Islet of Langerhans (tissue), 1 donor: ENCODE measurements around the gene DPCD.

Experiments used
- FAIRE-seq: peaks from one replicate; lab custom pipeline; 2011; peaks lifted over from hg19 to GRCh38; lab: Jason Lieb, UNC

The DPCD gene

GRCh38 chr10:101567165-101568006 lies 20.7 kb upstream of the DPCD start:
- no peak for FAIRE-seq

GRCh38 chr10:101568054-101568745 lies 19.9 kb upstream of the DPCD start:
- no peak for FAIRE-seq

DNA sequence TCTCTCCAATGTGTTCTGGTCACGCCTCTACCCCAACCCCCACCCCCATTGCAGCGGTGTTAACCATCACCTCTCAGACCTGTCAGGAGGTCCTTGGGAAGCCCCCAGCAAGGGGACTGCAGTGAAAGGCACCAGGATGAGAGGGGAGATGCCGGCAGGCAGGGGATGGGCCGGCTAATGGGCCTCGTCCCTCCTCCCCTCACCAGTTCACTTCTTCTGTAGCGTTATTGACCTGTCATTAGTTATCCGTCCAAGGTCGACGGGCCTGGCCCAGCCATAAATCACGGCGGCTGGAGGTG lies 18.8 kb upstream of the DPCD start:
- FAIRE-seq, result no peak

GRCh38 chr10:101569622-101570427 lies 18.3 kb upstream of the DPCD start:
- FAIRE-seq, result no peak

GRCh38 chr10:101570428-101571270 lies 17.5 kb upstream of the DPCD start:
- no peak for FAIRE-seq

- FAIRE-seq, result no peak
Measured at GRCh38 chr10:101571271-101571925, 16.7 kb upstream of the DPCD start.

- FAIRE-seq, result no peak
Measured at GRCh38 chr10:101572126-101572525, 16.0 kb upstream of the DPCD start.

DNA sequence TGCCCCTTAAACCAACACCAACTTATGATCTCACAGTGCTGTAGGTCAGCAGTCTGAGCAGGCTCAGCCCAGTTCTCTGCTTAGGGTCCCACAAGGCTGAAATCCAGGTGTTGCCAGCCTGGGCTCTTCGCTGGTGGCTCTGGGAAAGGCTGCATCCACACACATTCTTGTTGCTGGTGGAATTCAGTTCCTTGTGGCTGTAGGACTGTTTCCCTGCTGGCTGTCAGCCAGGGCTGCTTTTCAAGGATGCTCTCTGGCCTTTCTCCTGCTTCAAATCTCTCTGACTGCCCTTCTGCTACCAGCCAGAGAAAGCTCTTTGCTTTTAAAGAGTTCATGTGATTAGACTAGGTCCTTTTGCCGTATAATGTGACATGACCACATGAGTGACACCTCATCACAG lies 15.3 kb upstream of the DPCD start:
- FAIRE-seq, result no peak

DNA sequence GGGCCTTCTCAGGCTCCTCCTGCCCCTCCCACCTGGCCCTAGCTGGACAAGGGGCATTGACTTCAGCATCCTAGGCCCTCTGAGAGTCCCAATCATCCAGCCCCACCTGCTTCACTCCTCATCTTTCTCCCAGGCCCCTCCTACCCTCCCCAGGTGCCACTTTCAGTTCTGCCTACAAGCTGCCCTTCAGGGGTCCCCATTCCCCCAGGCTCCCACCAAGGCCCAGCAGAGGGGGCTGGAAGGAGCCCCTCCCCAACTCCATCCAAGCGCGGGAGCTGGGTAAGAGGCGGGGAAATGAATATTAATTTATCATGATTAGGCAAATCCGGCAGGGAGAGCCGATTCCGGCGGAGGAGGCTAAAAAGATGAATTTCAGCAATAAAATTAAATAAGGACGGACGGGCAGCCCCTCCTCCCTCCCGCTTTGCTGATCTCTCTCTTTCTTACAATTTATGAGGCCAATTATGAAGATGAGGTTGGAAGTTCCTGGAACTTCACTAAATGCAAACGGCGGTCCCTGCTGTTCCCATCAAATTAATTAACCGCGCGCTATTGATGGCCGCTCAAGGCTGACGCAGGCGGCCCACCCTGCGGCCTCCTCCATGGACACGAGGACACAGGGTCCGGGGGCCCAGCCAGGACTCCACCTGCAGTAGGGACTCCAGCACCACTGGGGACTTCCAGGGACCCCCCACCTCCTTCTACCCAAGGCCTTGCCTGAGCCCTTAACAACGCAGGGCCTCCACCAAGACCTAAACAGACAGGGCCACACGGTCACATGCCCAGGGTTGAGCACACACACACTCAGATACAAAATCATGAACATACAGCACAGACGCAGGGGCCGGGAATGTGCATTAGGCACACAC lies 14.0 kb upstream of the DPCD start:
- FAIRE-seq, result no peak

- no peak for FAIRE-seq
Measured at GRCh38 chr10:101575091-101575490, 13.0 kb upstream of the DPCD start.

GRCh38 chr10:101575580-101576210 lies 12.4 kb upstream of the DPCD start:
- no peak for FAIRE-seq

DNA sequence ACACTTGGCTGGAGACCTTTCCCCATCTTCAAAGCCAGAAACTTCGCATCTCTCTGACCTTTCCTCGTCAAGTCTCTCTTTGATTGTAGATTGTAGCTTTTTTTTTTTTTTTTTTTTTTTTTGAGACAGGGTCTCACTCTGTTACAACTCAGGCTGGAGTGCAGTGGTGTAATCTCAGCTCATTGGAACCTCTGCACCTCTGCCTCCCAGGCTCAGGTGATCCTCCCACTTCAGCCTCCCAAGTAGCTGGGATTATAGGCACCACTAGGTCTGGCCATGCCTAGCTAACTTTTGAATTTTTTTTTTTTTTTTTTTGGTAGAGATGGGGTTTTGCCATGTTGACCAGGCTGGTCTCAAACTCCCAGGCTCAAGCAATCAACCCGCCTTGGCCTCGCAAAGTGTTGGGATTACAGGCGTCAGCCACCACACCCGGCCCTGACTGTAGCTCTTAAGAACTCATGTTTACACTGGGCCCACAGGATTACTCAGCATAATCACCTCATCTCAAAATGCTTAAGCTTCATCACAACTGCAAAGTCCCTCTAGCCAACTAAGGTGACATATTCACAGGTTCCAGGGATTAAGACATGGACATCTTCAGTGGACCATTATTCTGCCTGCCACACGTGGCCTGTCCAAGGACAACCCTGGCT lies 11.8 kb upstream of the DPCD start:
- no peak for FAIRE-seq

- no peak for FAIRE-seq
Measured at GRCh38 chr10:101577121-101577871, 10.8 kb upstream of the DPCD start.

- FAIRE-seq, result no peak
Measured at GRCh38 chr10:101578192-101578591, 9.9 kb upstream of the DPCD start.

- FAIRE-seq, result no peak
Measured at GRCh38 chr10:101578803-101579515, 9.2 kb upstream of the DPCD start.

GRCh38 chr10:101579516-101579870 lies 8.6 kb upstream of the DPCD start:
- no peak for FAIRE-seq

DNA sequence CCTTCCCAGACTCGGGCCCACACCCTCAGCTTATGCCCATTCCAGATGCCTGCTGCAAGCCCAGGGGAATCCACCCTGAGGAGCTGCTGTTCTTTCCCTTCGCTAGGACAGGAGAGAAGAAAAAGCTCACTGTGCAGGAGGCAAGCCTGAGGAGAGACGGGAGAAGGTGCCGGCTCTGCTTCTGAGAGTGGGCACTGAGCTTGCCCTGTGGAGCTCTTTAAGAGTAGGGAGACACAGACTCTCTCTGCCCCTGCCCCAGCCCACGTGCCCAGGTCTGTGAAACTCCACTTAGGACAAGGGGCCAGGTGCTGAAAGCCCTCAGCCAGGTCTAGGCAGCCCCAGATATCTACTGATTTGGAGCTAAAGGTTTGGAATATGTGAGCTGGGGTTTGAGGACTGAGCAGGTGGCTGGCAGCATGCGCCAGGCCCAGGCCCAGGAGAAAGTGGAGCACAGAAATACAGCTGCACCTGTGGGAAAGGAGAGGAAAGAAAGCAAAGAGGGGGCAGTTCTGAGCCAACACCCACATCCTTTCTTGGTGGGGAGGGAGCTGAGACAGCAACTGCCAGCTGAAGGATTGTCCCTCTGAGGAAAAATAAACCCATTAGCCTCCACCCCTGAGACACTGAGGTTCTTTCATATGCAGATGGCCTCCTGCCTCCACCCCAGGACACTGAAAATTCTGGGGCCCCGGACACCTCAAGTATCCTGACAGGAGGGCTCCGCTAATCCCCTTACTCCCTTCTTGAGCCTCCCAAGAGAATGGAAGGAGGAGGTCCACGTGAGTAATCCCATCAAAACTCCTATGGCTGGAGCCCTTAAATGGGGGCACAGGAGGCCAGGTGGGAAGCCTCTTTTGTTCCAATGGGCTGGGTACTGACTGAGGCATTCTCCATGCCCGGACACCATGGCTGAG lies 7.4 kb upstream of the DPCD start:
- FAIRE-seq, result no peak
